Keratinocyte (primary cell): ENCODE data around the gene RHOF.

ENCODE experiments used
- CTCF ChIP-seq, 3 experiments: IDR thresholded peaks in 1 of 3; conservative IDR thresholded peaks in 1 of 3; optimal IDR thresholded peaks in 1 of 3; 2 replicates in 2 of 3; 3 replicates in 1 of 3; pipeline versions ENCODE3 to v1.5.1; 2011; ENCODE audit warnings: low read length in 3 of 3, mild to moderate bottlenecking in 3 of 3, moderate library complexity in 2 of 3, control low read depth in 1 of 3, inconsistent platforms in 1 of 3; ENCODE audit not compliant: insufficient read depth in 2 of 3; ENCODE audit errors: extremely low read depth in 1 of 3
- EZH2 ChIP-seq: IDR thresholded peaks from one replicate; pipeline ENCODE4 v1.6.1; 2012; ENCODE audit warnings: inconsistent platforms, mild to moderate bottlenecking, low read length, moderate library complexity

GRCh38 chr12:121814429-121815119, 21.1 kb upstream of the RHOF start:
- TF ChIP-seq CTCF (optimal IDR thresholded peaks at IDR 0.05 in 1 of 3, IDR thresholded peaks at IDR 0.05 in 1 of 3, conservative IDR thresholded peaks at IDR 0.05 in 1 of 3; ENCODE audit: extremely low read depth in 1 of 3, insufficient read depth in 2 of 3, low read length in 3 of 3), result no peak
- TF ChIP-seq EZH2, result no peak
